Activated naive CD4-positive, alpha-beta T cell treated with anti-CD3 and anti-CD28 coated beads for 36 hours (primary cell): ENCODE measurements around the gene MAN1A2. TPM values are rescaled to one million over a fixed set of nuclear protein-coding genes. Genes with fewer than 3 reads are reported as not detected.

Experiments
- CTCF ChIA-PET: fragments of 350-600 bp; sonication (Branson Sonifier 250); formaldehyde crosslinking; loops from one replicate; lab custom pipeline; 2021; ENCODE audit warnings: antibody characterized with exemption; lab: Charles Lee
- DNase-seq: peaks from one replicate; pipeline ENCODE4 v3.0.0-alpha.2; 2020
- H3K27ac Mint-ChIP-seq: one replicate; pipeline ENCODE4 v1.8.0; 2021; ENCODE audit warnings: mild to moderate bottlenecking, mixed read lengths
- H3K27me3 Mint-ChIP-seq: one replicate; pipeline ENCODE4 v1.8.0; 2021; ENCODE audit warnings: low read depth, mixed read lengths
- H3K36me3 Mint-ChIP-seq: one replicate; pipeline ENCODE4 v1.8.0; 2021; ENCODE audit warnings: low read depth, mixed read lengths
- H3K4me1 Mint-ChIP-seq: one replicate; pipeline ENCODE4 v1.8.0; 2021; ENCODE audit warnings: low read depth, mixed read lengths
- H3K4me3 Mint-ChIP-seq: one replicate; pipeline ENCODE4 v1.8.0; 2021; ENCODE audit warnings: mild to moderate bottlenecking, moderate library complexity, mixed read lengths
- H3K9me3 Mint-ChIP-seq: one replicate; pipeline ENCODE4 v1.8.0; 2021; ENCODE audit warnings: mixed read lengths
- intact Hi-C: fragments of 100-400 bp; cut with micrococcal nuclease; formaldehyde crosslinking; loops from one replicate; pipeline ENCODE4 v1.15.1; 2023
- total RNA-seq, 2 experiments: library from RNA; stranded (reverse); gene quantifications; one replicate each; pipeline ENCODE4 v1.2.3, GENCODE V29; 2021

The MAN1A2 gene
- total RNA-seq, 2 experiments from 2014 or later = 14.6 to 17.4 TPM

DNA sequence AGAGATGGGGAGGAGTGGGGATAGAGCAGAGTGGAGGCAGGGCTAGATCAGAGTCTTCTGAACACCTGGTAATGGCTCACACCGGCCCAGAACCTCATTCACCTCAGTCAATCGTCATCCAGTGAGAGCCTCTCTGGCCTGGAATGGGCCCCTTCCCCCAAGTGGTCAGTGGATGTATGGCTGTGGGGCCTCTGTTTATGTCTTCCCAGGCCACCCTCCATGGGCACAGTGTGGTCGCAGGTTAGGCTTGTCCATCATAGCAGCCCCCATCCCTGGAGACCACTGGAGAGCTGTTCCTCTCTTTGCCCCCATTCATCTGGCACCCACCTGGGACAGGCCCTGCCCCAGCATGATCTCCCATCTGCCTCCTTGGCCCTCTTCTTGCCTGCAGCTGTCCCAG, 209.0 kb downstream of the MAN1A2 start:
- H3K4me1 Mint-ChIP-seq = peaks cover 12% of the 10 kb centered on the region
- no peak overlapping the region for H3K27ac Mint-ChIP-seq

DNA sequence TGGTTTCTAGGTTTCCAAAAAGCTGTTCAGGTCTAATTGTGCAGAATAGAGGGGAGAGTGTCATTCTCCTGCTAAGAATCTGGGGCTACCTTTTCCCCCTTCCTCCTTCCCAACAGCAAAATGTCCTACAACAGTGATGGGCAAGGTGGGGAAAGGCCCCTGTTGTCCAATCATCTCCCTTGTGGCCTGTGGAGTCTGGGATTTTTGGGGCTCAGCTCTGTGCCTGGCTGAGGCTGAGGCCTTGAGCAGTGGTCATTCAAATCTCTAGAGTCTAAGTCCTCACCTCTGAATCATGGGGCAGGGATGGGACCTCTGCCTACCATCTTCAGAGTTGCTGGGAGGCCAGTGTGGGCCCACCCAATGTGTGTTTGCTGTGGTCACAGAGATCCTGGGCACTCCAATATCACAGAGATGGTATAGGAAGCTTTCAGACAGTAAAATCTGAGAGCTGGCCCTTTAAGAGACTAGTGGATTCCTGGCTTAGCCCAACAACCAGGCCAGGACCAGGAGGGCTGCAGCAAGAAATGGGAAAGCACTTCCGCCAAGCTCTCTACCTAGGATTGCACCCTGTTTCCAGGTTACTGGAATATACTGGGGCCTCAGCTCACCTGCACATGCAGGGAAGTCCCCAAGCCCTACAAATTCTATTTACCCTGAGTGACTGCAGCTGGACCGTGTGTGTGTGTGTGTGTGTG, 210.1 kb downstream of the MAN1A2 start:
- intact Hi-C loops = no loop called here
- no peak overlapping the region for H3K4me3 Mint-ChIP-seq
- H3K27ac Mint-ChIP-seq = no peak overlapping the region
- CTCF ChIA-PET = interaction anchor here (1.0 kb wide), 1 partner anchor 177 kb away, joined by 3 read pairs; no protein-coding TSS in a partner anchor
- H3K27me3 Mint-ChIP-seq = no peaks in the 10 kb centered on the region
- no peaks in the 10 kb centered on the region for H3K9me3 Mint-ChIP-seq
- no peaks in the 10 kb centered on the region for H3K36me3 Mint-ChIP-seq
- peaks cover 10% of the 10 kb centered on the region for H3K4me1 Mint-ChIP-seq
- no peak for DNase-seq

More for the DNA sequence above, 209.0 kb downstream of the MAN1A2 start:
- Mint-ChIP-seq H3K9me3 (no peaks in the 10 kb centered on the region), H3K27me3 (no peaks in the 10 kb centered on the region), H3K36me3 (no peaks in the 10 kb centered on the region), H3K4me3 (no peak overlapping the region)
- DNase-seq = no peak
- intact Hi-C loops = no loop called here
- CTCF ChIA-PET = no interaction called here

DNA sequence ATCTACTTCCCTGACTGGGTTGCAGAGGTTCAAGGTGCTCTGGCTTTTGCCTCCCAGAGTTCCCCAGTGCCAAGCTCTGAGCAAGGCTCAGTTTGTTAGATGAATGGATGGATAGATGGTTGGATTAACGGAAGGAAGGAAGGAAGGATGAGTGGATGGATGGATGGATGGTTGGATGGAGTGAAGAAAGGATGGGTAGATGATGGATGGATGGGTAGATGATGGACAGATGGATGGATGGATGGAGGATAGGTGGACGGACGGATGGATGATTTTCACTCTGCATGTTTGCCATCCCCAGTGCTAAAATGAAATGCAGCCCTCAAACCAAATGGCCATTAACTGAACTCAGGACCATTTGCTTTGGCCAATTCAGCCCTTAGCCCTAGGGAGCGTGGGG, 211.2 kb downstream of the MAN1A2 start:
- no peak for DNase-seq
- intact Hi-C loops = no loop called here
- Mint-ChIP-seq H3K9me3 (no peaks in the 10 kb centered on the region), H3K27me3 (no peaks in the 10 kb centered on the region), H3K4me1 (peaks cover 1% of the 10 kb centered on the region), H3K36me3 (no peaks in the 10 kb centered on the region), H3K4me3 (no peak overlapping the region), H3K27ac (no peak overlapping the region)
- CTCF ChIA-PET = interaction anchor here (1.0 kb wide), 1 partner anchor 176 kb away, joined by 3 read pairs; no protein-coding TSS in a partner anchor

Other genes with a start within 250 kb of the MAN1A2 start
- under 1 TPM; 0.17 TPM for gene TRIM45, start 245.7 kb upstream of the MAN1A2 start, total RNA-seq
- not detected for gene VTCN1, start 156.5 kb upstream of the MAN1A2 start, total RNA-seq
- 10 to 100 TPM; 10.7 to 11.2 TPM for gene TENT5C, start 238.6 kb downstream of the MAN1A2 start, total RNA-seq